Myocyte (in vitro differentiated cells): ENCODE measurements around the gene MLXIPL. TPM values are rescaled to one million over a fixed set of nuclear protein-coding genes. Genes with fewer than 3 reads are reported as not detected.
A peak's percentile ranks its signal among the peaks of the same experiment; 100 is the strongest.
"Not testable (repeated sequence)": the region's sequence is repeated elsewhere in the genome, so short reads cannot be mapped to it uniquely, and the experiment has no call there.

Experiments
- DNase-seq: peaks from one replicate; pipeline ENCODE4 v3.0.0-alpha.2; 2012; ENCODE audit warnings: low read depth
- polyA plus RNA-seq: library from polyadenylated mRNA; unstranded; fragments of >200 nt; gene quantifications from one replicate; pipeline ENCODE4 v1.2.1, GENCODE V29; 2012; ENCODE audit warnings: missing spikeins
- total RNA-seq: library from RNA; depleted of rRNA; stranded (reverse); fragments of >200 nt; gene quantifications from 2 replicates; pipeline ENCODE4 v1.2.3, GENCODE V29; 2014

The MLXIPL gene
- total RNA-seq = 10.6 and 18.6 TPM in 2 replicates
- polyA plus RNA-seq = 0.26 TPM

GRCh38 chr7:73623798-73624668 is at the start of gene MLXIPL:
Gene MLXIPL (minus strand): TSS chr7:73624522. CDS start chr7:73624492, 30 bp downstream.
- peak; percentile 71 for DNase-seq

GRCh38 chr7:73671857-73672445 is 47.6 kb upstream of the MLXIPL start:
- no peak for DNase-seq

GRCh38 chr7:73671322-73671661 is 47.0 kb upstream of the MLXIPL start:
- no peak for DNase-seq

- no peak for DNase-seq
Measured at GRCh38 chr7:73669858-73670385, 45.6 kb upstream of the MLXIPL start.

GRCh38 chr7:73669288-73669701 is 45.0 kb upstream of the MLXIPL start:
- no peak for DNase-seq

- DNase-seq = no peak
Measured at GRCh38 chr7:73668886-73669230, 44.5 kb upstream of the MLXIPL start.

GRCh38 chr7:73668103-73668885 is 44.0 kb upstream of the MLXIPL start:
- no peak for DNase-seq

GRCh38 chr7:73667344-73668102 is 43.2 kb upstream of the MLXIPL start, which contains the start of gene VPS37D:
Gene VPS37D (plus strand): TSS chr7:73667831. CDS start chr7:73667959, 128 bp downstream.
- peak; percentile 95 for DNase-seq

- DNase-seq = no peak
Measured at GRCh38 chr7:73663033-73663432, 38.7 kb upstream of the MLXIPL start.

GRCh38 chr7:73660594-73660993 is 36.3 kb upstream of the MLXIPL start:
- DNase-seq = not testable (repeated sequence)

GRCh38 chr7:73659983-73660382 is 35.7 kb upstream of the MLXIPL start:
- DNase-seq = no peak

- DNase-seq = not testable (repeated sequence)
Measured at GRCh38 chr7:73655309-73655708, 31.0 kb upstream of the MLXIPL start.

GRCh38 chr7:73652541-73652949 is 28.2 kb upstream of the MLXIPL start:
- no peak for DNase-seq

- no peak for DNase-seq
Measured at GRCh38 chr7:73650524-73650923, 26.2 kb upstream of the MLXIPL start.

GRCh38 chr7:73649576-73649975 is 25.3 kb upstream of the MLXIPL start:
- no peak for DNase-seq

- no peak for DNase-seq
Measured at GRCh38 chr7:73648593-73649332, 24.4 kb upstream of the MLXIPL start.

GRCh38 chr7:73647725-73648592 is 23.6 kb upstream of the MLXIPL start:
- DNase-seq = no peak

- no peak for DNase-seq
Measured at GRCh38 chr7:73646785-73647724, 22.7 kb upstream of the MLXIPL start.
